HEK293 (cell line): ENCODE measurements around the gene KLHL21.

ENCODE experiments used
- CTCF ChIA-PET: fragments of 350-600 bp; formaldehyde crosslinking; extraction: SDS; loops from one replicate; lab custom pipeline; 2021; ENCODE audit warnings: antibody characterized with exemption; lab: Yijun Ruan, JAX
- POLR2A ChIA-PET: fragments of 300-600 bp; formaldehyde crosslinking; extraction: SDS; loops from one replicate; lab custom pipeline; 2020; ENCODE audit warnings: antibody characterized with exemption, inconsistent platforms; lab: Yijun Ruan, JAX
- H3K27ac ChIP-seq: fragments of 200-500 bp; sonication (Bioruptor generic); 2 replicates; pipeline ENCODE4 v1.5.1; 2014; ENCODE audit warnings: low read depth, low read length, control low read depth, inconsistent platforms; ENCODE audit errors: extremely low read depth
- H3K36me3 ChIP-seq, 2 experiments: fragments of 200-500 bp in 1 of 2; sonication (Bioruptor generic) in 1 of 2; 1 replicate in 1 of 2; 2 replicates in 1 of 2; pipeline ENCODE4 v1.5.1; 2014 to 2017; ENCODE audit warnings: inconsistent platforms in 2 of 2, low read length in 2 of 2; ENCODE audit not compliant: control insufficient read depth in 2 of 2, insufficient read depth in 1 of 2
- H3K4me1 ChIP-seq: fragments of 200-500 bp; sonication (Bioruptor generic); 2 replicates; pipeline ENCODE4 v1.5.1; 2014; ENCODE audit warnings: mild to moderate bottlenecking, low read length, inconsistent platforms; ENCODE audit not compliant: control insufficient read depth, insufficient read depth
- H3K4me3 ChIP-seq: 2 replicates; pipeline ENCODE4 v1.5.1; 2011; ENCODE audit warnings: low read depth, mild to moderate bottlenecking, control low read depth, low read length, moderate library complexity
- H3K9me3 ChIP-seq: fragments of 200-500 bp; sonication (Bioruptor generic); 2 replicates; pipeline ENCODE4 v1.5.1; 2014; ENCODE audit warnings: low read depth, low read length, inconsistent platforms; ENCODE audit not compliant: control insufficient read depth, insufficient read depth
- HOXA7 ChIP-seq: sonication (generic); formaldehyde crosslinking; IDR thresholded peaks from 2 replicates; pipeline ENCODE4 v1.8.1; 2022; ENCODE audit warnings: missing genetic modification reagents, borderline replicate concordance
- MEIS1 ChIP-seq: sonication (generic); formaldehyde crosslinking; IDR thresholded peaks from 2 replicates; pipeline ENCODE4 v1.8.1; 2022; ENCODE audit warnings: missing genetic modification reagents, mild to moderate bottlenecking, borderline replicate concordance
- MYNN ChIP-seq: fragments of 450-650 bp; formaldehyde crosslinking; IDR thresholded peaks from 2 replicates; pipeline ENCODE4 v1.5.1; 2016; ENCODE audit warnings: missing biosample characterization, missing genetic modification characterization, borderline replicate concordance
- OSR2 ChIP-seq: fragments of 450-650 bp; formaldehyde crosslinking; IDR thresholded peaks from 2 replicates; pipeline ENCODE4 v1.5.1; 2016; ENCODE audit warnings: missing biosample characterization, missing genetic modification characterization
- SALL2 ChIP-seq: fragments of 450-650 bp; formaldehyde crosslinking; IDR thresholded peaks from 2 replicates; pipeline ENCODE4 v1.5.0; 2017; ENCODE audit warnings: missing biosample characterization, mild to moderate bottlenecking, missing genetic modification characterization, borderline replicate concordance
- ZNF138 ChIP-seq: fragments of 450-650 bp; formaldehyde crosslinking; IDR thresholded peaks from 2 replicates; pipeline ENCODE4 v1.5.1; 2016; ENCODE audit warnings: missing biosample characterization, missing genetic modification characterization, borderline replicate concordance
- ZNF18 ChIP-seq: fragments of 450-650 bp; formaldehyde crosslinking; IDR thresholded peaks from 2 replicates; pipeline ENCODE4 v1.5.1; 2016; ENCODE audit warnings: missing biosample characterization, missing genetic modification characterization
- ZNF214 ChIP-seq: fragments of 450-650 bp; formaldehyde crosslinking; IDR thresholded peaks from 2 replicates; pipeline ENCODE4 v1.5.1; 2017; ENCODE audit warnings: missing biosample characterization, mild to moderate bottlenecking, missing genetic modification characterization, borderline replicate concordance
- ZNF26 ChIP-seq: fragments of 450-650 bp; formaldehyde crosslinking; IDR thresholded peaks from 2 replicates; pipeline ENCODE4 v1.5.1; 2016; ENCODE audit warnings: missing biosample characterization, missing genetic modification characterization
- ZNF335 ChIP-seq: fragments of 450-650 bp; formaldehyde crosslinking; conservative IDR thresholded peaks from 2 replicates; pipeline ENCODE4 v1.5.1; 2016; ENCODE audit warnings: missing biosample characterization, missing genetic modification characterization
- ZNF521 ChIP-seq: fragments of 450-650 bp; formaldehyde crosslinking; IDR thresholded peaks from 2 replicates; pipeline ENCODE4 v1.5.1; 2017; ENCODE audit warnings: missing biosample characterization, mild to moderate bottlenecking, missing genetic modification characterization
- ZNF558 ChIP-seq: fragments of 450-650 bp; formaldehyde crosslinking; IDR thresholded peaks from 2 replicates; pipeline ENCODE4 v1.5.1; 2016; ENCODE audit warnings: missing biosample characterization, missing genetic modification characterization
- ZNF626 ChIP-seq: fragments of 450-650 bp; sonication (Bioruptor Pico); formaldehyde crosslinking; IDR thresholded peaks from 2 replicates; pipeline ENCODE4 v1.5.1; 2018; ENCODE audit warnings: missing biosample characterization, missing genetic modification characterization, inconsistent platforms
- ZNF629 ChIP-seq: fragments of 450-650 bp; formaldehyde crosslinking; IDR thresholded peaks from 2 replicates; pipeline ENCODE4 v1.5.1; 2017; ENCODE audit warnings: missing biosample characterization, missing genetic modification characterization
- ZNF654 ChIP-seq: fragments of 450-650 bp; formaldehyde crosslinking; IDR thresholded peaks from 2 replicates; pipeline ENCODE4 v1.5.1; 2016; ENCODE audit warnings: low read depth, missing biosample characterization, missing genetic modification characterization
- ZNF701 ChIP-seq: fragments of 450-650 bp; formaldehyde crosslinking; IDR thresholded peaks from 2 replicates; pipeline ENCODE4 v1.5.1; 2016; ENCODE audit warnings: missing biosample characterization, missing genetic modification characterization
- ZNF707 ChIP-seq: fragments of 450-650 bp; formaldehyde crosslinking; IDR thresholded peaks from 2 replicates; pipeline ENCODE4 v1.5.1; 2016; ENCODE audit warnings: missing biosample characterization, missing genetic modification characterization
- ZNF776 ChIP-seq: fragments of 450-650 bp; formaldehyde crosslinking; IDR thresholded peaks from 2 replicates; pipeline ENCODE4 v1.5.0; 2017; ENCODE audit warnings: missing biosample characterization, missing genetic modification characterization, borderline replicate concordance
- ZNF792 ChIP-seq: fragments of 450-650 bp; formaldehyde crosslinking; IDR thresholded peaks from 2 replicates; pipeline ENCODE4 v1.5.1; 2016; ENCODE audit warnings: missing biosample characterization, missing genetic modification characterization
- TF ChIP-seq, protein P1 (sequence below): fragments of 450-650 bp; formaldehyde crosslinking; conservative IDR thresholded peaks from 2 replicates; pipeline ENCODE4 v1.5.1; 2016; ENCODE audit warnings: low read depth, missing biosample characterization, missing genetic modification characterization
- TF ChIP-seq, protein P2 (sequence below): fragments of 450-650 bp; formaldehyde crosslinking; IDR thresholded peaks from 2 replicates; pipeline ENCODE4 v1.5.1; 2016; ENCODE audit warnings: missing biosample characterization, missing genetic modification characterization

Gene KLHL21

GRCh38 chr1:6651909-6652308, 49.2 kb upstream of the KLHL21 start (continued):
- TF ChIP-seq OSR2 = no peak
- no peak for TF ChIP-seq HOXA7
- no peak for TF ChIP-seq ZNF558 (tag by site-specific recombination)
- TF ChIP-seq ZNF214 (tag by site-specific recombination) = no peak
- no peak for TF ChIP-seq MEIS1 (CRISPR knock-in tag)
- no peak for TF ChIP-seq ZNF792 (tag by site-specific recombination)

- no peaks in the 10 kb centered on the region for H3K4me1 ChIP-seq
- ChIA-PET POLR2A (no interaction called here), CTCF (no interaction called here)
- H3K36me3 ChIP-seq = peaks cover 0 to 67% of the 10 kb centered on the region in 2 experiments; a peak in 2 of 3 replicates
- no peak overlapping the region for H3K4me3 ChIP-seq
- TF ChIP-seq SALL2 (no peak), ZNF26 (no peak)
- TF ChIP-seq, protein P1, sequence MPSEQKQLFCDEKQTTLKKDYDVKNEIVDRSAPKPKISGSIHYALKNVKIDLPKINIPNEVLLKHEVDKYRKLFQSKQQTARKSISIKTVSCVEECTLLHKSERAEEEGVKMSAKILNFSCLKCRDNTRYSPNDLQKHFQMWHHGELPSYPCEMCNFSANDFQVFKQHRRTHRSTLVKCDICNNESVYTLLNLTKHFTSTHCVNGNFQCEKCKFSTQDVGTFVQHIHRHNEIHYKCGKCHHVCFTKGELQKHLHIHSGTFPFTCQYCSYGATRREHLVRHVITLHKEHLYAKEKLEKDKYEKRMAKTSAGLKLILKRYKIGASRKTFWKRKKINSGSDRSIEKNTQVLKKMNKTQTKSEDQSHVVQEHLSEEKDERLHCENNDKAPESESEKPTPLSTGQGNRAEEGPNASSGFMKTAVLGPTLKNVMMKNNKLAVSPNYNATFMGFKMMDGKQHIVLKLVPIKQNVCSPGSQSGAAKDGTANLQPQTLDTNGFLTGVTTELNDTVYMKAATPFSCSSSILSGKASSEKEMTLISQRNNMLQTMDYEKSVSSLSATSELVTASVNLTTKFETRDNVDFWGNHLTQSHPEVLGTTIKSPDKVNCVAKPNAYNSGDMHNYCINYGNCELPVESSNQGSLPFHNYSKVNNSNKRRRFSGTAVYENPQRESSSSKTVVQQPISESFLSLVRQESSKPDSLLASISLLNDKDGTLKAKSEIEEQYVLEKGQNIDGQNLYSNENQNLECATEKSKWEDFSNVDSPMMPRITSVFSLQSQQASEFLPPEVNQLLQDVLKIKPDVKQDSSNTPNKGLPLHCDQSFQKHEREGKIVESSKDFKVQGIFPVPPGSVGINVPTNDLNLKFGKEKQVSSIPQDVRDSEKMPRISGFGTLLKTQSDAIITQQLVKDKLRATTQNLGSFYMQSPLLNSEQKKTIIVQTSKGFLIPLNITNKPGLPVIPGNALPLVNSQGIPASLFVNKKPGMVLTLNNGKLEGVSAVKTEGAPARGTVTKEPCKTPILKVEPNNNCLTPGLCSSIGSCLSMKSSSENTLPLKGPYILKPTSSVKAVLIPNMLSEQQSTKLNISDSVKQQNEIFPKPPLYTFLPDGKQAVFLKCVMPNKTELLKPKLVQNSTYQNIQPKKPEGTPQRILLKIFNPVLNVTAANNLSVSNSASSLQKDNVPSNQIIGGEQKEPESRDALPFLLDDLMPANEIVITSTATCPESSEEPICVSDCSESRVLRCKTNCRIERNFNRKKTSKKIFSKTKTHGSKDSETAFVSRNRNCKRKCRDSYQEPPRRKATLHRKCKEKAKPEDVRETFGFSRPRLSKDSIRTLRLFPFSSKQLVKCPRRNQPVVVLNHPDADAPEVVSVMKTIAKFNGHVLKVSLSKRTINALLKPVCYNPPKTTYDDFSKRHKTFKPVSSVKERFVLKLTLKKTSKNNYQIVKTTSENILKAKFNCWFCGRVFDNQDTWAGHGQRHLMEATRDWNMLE (tag by site-specific recombination) = no peak
- no peak overlapping the region for H3K27ac ChIP-seq
- H3K9me3 ChIP-seq = no peaks in the 10 kb centered on the region
These were observed 45.9 kb upstream of the KLHL21 start for GRCh38 chr1:6648556-6648955.

DNA sequence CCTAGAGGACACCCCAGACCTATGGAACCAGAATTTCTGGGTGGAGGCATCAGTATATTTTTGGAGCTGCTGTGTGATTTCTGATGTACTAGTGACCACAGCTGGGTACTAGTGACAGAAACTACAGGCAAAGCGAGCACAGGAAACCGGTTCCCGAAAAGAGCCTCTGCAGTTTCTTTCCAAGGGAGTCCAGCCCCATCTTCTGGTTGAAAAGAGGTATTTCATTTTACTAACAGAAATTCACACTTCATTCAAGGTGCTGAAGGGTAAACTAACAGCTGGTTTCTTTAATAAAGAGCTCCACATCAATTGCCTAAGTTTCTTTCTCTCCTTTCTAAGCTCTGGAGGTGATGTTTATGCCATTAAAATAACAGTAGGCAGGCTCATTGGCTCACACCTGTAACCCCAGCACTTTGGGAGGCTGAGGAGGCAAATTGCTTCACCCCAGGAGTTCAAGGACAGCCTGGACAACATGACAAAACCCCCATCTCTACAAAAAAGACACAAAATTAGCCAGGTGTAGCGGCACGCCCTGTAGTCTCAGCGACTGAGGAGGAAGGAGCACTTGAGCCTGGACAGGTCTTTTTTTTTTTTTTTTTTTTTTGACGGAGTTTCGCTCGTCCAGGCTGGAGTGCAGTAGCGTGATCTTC, 44.0 kb upstream of the KLHL21 start:
- Histone ChIP-seq H3K36me3 (peaks cover 0 to 65% of the 10 kb centered on the region in 2 experiments; a peak in 2 of 3 replicates), H3K4me3 (no peak overlapping the region), H3K27ac (no peak overlapping the region), H3K4me1 (no peaks in the 10 kb centered on the region), H3K9me3 (no peaks in the 10 kb centered on the region)
- ChIA-PET POLR2A (no interaction called here), CTCF (interaction anchor here (0.6 to 2.9 kb wide), 30 partner anchors 9 to 1007 kb away, joined by 3 to 14 read pairs (median 4); partner anchors contain the start of genes HES2, KLHL21 and NOL9)
- TF ChIP-seq ZNF138 (no peak), ZNF18 (no peak), ZNF701 (tag by site-specific recombination) (no peak), ZNF629 (no peak), SALL2 (no peak), ZNF521 (no peak), ZNF707 (no peak), ZNF335 (no peak), ZNF776 (no peak), MYNN (no peak), ZNF626 (no peak), ZNF654 (tag by site-specific recombination) (peak; percentile 75)
- TF ChIP-seq, protein P2, sequence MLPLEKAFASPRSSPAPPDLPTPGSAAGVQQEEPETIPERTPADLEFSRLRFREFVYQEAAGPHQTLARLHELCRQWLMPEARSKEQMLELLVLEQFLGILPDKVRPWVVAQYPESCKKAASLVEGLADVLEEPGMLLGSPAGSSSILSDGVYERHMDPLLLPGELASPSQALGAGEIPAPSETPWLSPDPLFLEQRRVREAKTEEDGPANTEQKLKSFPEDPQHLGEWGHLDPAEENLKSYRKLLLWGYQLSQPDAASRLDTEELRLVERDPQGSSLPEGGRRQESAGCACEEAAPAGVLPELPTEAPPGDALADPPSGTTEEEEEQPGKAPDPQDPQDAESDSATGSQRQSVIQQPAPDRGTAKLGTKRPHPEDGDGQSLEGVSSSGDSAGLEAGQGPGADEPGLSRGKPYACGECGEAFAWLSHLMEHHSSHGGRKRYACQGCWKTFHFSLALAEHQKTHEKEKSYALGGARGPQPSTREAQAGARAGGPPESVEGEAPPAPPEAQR (tag by site-specific recombination) = no peak
